Measurements from ENCODE around the gene MMP13.

GRCh38 chr11:102940714-102941588 is 14.6 kb downstream of the MMP13 start:
- TF ChIP-seq CTCF (IDR thresholded peaks at IDR 0.05) (peak; percentile 55 to 72 (median 65)), POLR2AphosphoS5 (IDR thresholded peaks at IDR 0.05) (no peak)

All from gastroesophageal sphincter (tissue), 3 donors.